Activated CD4-positive, CD25-positive, alpha-beta regulatory T cell (primary cell): Measurements from ENCODE around the gene OR2M2.

Source experiments
- DNase-seq, 4 experiments: peaks; one replicate each; lab custom pipeline; 2025; lab: John Stamatoyannopoulos, UW

OR2M2 gene, protein sequence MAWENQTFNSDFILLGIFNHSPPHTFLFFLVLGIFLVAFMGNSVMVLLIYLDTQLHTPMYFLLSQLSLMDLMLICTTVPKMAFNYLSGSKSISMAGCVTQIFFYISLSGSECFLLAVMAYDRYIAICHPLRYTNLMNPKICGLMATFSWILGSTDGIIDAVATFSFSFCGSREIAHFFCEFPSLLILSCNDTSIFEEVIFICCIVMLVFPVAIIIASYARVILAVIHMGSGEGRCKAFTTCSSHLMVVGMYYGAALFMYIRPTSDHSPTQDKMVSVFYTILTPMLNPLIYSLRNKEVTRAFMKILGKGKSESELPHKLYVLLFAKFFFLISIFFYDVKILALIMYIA

DNA sequence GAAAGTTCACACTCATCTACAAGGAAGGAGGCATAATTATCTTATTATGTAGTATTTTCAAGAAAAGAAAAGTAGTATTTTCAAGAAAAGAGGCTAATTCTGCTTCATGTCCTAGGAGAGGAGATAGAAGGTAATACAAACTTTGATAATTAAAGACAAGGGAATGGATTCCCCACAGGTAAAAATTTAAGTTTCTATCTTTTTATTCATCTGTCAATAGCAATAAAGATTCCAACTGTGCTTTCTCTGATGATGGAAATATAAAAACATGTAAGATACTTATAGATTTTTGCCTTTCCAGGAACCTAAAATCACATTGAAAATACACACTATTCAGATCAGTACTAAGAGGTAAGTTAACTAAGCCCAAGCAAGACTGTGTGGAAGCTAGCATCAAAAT, at the start of gene OR2M2:
Gene OR2M2 (plus strand): TSS at position 301 of the 400 bp plus-strand sequence. CDS start 5,165 bp downstream, outside the sequence.
- DNase-seq: no peak

DNA sequence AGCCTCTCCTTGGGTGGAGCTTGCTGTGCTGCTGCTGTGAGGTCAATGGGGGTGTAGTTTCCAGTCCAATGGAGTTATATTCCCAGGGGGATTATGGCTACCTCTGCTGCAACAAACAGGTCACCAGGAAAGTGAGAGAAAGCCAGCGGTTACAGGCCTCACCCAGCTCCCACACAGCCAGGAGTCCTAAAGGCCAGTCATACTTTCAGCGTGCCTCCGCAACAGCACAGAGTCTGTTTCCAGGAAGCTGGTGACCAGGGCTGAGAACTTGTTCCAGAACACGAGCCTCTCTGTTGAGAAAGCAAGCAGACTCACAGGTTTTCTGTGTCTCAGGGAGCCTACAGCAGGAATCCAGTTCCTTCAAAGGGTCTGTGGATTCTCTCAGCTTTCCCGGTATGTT, 47.0 kb upstream of the OR2M2 start:
- DNase-seq: no peak

DNA sequence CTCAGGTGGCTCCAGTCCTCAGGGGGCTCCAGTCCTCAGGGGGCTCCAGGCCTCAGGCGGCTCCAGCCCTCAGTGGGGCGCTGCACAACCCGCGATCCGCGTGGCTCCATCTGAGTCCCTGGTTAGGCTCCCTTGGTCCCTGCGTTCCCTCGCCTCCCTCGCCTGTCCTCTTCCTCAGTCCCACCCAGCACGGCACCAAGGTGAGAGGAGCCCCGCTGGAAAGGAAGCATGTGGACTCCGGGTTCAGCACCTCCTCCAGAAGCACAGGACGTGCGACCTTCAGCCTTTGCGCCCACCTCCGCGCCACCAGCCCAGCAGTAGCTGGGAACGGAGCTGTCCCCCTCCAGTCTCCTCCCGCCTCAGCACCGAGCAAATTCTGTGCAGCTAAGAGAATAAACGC, 37.8 kb upstream of the OR2M2 start:
- no peak for DNase-seq

DNA sequence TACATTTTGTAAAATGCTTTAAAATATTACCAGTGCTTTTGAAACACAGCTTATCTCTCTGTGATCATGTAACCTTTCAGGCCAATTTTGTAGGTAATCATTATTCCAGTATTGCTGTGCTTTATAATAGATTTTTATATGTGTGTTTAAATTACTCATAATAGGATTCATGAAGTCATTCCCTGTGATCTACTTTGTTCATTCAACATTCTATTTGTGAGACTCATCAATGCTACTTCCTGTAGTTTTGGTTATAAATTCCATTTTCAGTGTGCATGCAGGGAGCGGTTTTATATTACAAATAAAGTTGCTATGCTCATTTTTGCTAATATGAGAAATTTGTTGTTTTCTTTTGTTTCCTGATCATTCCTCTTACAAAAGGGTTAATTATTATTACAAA, 33.8 kb upstream of the OR2M2 start:
- DNase-seq: no peak

DNA sequence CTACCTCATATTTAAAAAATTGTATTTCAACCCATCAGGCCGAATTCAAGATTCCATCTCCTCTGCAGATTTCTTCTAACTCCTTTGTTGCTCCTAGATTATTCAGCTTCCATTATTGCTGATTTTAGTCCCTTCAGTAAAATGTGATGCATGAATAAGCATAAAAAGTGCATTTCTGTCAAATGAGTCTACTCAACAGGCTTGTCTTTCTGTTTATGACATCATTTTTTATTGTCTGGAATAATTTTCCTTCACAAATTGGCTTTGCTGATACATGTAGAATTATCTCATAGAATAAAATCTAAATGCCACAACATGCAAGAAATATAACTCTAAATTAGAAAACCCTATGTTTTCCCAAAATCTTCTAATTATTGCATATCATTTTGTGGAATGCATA, 31.3 kb upstream of the OR2M2 start:
- no peak for DNase-seq

DNA sequence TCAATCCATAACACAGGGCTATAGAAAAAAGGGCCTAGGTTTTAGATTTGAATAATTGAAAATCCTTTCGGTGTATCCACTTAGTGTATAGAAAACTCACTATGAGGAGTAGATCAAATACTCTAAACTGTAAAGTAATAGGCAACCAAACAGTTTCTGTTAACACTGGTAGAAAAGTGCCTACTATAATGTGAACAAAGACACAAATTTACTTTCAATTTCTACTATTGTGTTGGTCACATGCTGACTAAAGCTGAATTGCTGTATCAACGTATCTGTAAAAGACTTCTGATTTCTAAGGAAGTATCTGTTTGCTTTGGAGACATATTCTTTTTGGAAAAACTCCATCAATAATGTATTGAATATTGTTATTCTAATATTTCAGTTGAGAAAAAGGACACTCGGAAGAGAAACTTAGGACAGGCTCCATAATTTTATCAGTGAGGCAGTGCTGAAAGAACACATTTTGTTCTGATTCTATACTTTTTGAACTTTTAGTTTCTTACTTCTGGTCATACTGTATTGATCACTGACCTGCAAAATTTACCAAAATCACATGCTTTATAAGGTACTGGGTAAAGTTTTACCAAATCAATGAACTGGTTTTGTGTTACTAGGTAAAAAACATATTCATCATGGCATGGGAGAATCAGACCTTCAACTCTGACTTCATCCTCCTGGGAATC, 30.0 kb upstream of the OR2M2 start, which contains the start of gene OR2M5:
Gene OR2M5 (plus strand): TSS at position 636 of the 686 bp plus-strand sequence. CDS start 0 bp downstream, at position 636.
- DNase-seq: no peak

DNA sequence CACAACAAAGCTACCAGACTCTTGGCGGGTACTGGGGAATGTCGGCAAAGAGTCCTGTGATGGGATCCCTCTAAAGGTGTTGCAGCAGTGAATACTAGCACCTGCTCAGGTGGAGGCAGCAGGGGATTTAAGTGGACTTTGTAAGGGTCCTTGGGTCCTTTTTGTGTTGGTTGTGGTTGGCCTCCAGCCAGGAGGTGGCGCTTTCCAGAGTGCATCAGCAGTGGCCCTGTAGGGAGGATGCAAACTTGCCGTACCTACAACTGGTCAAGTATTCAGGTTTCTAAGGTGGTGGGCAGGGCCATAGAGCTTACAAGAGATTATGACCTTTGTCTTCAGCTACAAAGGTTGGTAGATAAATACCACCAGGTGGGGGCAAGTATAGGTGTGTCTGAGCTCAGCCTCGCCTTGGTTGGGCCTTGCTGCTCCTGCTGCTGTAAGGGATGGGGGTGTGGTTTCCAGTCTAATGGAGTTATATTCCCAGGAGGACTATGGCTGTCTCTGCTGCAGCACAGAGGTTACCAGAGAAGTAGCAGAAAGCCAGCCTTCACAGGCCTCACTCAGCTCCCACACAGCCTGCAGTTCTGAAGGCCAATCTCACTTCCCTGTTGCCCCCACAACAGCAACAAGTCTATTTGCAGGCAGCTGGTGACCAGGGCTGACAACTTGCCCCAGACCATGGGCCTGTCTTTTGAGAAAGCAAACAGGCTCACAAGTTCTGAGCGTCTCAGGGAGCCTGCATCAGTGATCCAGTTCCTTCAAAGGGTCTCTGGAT, 22.4 kb upstream of the OR2M2 start:
- no peak for DNase-seq

DNA sequence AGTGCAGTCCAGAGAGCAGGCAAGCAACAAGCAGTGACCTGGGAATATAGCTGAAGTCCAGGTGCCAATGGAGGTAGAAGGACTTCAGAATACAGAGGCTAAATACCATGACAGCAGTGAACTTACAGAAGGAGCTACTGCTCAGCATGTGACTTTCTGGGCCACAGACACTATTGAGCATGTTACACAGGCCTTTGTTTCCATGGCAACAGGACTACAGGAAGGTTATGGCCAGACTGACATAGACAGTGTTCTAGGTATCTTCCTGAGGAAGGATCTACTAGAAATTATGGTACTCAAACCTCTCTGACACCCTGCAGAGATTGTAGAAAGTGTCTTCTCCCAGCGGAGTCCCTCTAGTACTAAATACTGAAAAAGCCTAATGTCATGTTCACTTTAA, 18.7 kb upstream of the OR2M2 start:
- no peak for DNase-seq

DNA sequence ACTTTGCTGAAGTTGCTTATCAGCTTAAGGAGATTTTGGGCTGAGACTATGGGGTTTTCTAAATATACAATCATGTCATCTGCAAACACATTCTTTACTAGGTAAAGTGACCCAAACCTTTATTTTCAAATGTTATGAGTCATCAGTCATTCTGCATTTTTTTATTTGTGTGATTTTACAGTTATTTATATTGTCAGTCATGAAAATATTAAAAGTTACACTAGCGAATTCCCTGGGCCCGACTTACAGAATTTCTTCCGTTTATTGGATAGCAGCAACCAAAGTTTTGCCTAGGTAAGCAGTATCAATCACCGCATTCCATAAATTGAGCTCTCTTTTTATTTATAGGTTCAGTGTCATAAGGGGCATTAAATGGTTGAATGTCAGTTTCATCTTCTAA, 15.9 kb upstream of the OR2M2 start:
- DNase-seq: no peak

DNA sequence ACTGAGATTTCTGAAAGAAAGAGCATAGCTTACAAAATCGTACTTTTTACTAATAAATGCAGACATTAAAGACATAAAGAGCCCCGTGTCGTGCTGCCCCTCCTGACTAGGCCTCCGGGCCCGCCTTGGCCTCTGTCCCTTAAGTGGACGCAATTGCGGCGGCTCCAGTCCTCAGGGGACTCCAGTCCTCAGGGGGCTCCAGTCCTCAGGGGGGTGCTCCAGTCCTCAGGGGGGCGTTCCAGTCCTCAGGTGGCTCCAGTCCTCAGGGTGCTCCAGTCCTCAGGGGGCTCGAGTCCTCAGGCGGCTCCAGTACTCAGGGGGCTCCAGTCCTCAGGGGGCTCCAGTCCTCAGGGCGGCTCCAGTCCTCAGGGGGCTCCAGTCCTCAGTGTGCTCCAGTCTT, 10.6 kb upstream of the OR2M2 start:
- DNase-seq: no peak

DNA sequence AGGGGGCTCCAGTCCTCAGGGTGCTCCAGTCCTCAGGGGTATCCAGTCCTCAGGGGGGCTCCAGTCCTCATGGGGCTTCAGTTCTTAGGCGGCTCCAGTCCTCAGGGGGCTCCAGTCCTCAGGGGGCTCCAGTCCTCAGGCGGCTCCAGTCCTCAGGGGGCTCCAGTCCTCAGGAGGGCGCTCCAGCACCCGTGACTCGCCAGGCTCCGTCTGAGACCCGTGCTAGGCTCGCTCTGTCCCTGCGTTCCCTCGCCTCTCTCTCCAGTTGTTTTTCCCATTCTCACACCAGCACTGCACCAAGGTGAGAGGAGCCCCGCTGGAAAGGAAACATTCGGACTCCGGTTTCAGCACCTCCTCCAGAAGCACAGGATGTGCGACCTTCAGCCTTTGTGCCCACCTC, 9.4 kb upstream of the OR2M2 start:
- no peak for DNase-seq

DNA sequence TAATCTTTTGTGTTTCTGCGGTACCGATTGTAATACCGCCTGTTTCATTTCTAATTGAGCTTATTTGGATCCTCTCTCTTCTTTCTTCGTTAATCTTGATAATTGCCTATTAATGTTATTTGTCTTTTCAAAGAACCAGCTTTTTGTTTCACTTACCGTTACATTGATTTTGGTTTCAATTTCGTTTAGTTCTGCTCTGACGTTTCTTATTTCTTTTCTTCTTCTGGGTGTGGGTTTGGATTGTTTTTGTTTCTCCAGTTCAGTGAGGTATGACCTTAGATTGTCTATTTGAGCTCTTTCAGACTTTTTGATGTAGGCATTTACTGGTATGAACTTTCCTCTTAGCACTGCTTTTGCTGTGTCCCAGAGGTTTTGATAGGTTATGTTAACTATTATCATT, 9.4 kb downstream of the OR2M2 start:
- no peak for DNase-seq

DNA sequence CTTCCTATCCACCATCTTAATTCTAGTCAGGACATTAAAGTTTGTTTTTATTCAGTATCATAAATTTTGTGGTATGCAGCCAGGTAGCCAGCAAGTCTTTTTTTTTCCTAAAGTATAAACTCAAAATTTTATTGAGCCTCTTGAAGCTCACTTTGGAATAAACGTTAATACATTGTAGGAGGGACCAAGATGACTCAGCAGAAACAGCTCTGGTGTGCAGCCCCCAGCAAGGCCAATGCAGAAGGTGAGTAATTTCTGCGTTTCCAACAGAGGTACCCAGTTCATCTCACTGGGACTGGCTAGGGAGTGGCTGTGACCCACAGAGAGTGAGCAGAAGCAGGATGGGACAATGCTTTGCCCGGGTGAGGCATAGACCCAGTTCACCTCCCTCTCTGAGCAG, 12.7 kb downstream of the OR2M2 start:
- no peak for DNase-seq

DNA sequence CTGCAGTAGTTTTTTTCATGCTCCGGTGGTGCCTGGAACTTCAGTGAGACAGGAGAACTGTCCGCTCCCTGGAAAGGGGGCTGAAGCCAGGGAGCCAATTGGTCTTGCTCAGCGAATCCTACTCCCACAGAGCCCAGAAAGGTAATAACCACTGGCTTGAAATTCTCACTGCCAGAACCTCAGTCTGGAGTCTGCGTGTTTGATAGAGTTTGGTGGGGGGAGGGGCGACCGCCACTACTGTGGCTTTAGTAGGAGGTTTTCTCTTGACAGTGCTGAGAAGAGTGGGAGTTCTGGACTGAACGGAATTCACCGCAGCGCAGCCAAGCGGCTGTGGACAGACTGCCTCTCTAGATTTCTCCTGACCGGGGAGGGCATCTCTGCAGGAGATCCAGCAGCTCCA, 14.4 kb downstream of the OR2M2 start:
- DNase-seq: no peak

DNA sequence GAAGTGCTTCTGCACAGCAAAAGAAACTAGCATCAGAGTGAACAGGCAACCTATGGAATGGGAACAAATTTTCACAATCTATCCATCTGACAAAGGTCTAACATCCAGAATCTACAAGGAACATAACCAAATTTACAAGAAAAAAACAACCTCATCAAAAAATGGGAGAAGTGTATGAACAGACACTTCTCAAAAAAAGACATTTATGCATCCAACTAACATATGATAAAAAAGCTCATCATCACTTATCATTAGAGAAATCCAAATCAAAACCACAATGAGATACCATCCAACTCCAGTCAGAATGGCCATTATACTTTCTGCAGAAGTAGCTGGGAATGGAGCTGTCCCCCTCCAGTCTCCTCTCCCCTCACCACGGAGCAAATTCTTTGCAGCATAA, 19.5 kb downstream of the OR2M2 start:
- DNase-seq: no peak

DNA sequence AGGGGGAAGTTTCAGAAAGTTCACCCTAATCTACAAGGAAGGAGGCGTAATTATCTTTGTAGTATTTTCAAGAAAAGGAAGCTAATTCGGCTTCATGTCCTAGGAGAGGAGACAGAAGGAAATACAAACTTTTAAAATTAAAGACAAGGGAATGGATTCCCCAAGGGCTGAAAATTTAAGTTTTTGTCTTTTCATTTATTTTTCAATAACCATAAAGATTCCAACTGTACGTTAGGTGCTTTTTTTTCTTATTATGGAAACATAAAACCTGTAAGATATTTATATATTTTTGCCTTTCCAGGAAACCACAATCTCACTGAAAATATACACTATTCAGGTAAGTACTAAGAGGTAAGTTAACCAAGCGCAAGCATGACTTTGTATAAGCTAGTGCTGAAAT, 22.3 kb downstream of the OR2M2 start, which contains the start of gene OR2M3:
Gene OR2M3 (plus strand): TSS at position 301 of the 400 bp plus-strand sequence. CDS start 5,803 bp downstream, outside the sequence.
- DNase-seq: no peak

DNA sequence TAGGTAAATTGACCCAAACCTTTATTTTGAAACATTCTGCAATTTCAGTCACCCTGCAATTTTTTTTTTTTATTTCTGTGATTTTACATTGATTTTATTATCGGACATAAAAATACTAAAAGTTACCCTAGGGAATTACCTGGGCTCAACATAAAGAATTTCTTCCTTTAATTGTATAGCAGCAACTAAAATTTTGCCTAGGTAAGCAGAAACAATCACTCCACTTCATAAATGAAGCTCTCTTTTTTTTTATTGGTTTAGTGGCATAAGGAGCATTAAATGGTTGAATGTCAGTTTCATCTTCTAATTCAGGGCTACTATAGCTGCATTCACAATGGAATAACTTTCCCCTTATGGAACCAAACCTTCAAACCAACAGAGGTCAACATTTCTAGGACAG, 41.3 kb downstream of the OR2M2 start:
- DNase-seq: no peak

DNA sequence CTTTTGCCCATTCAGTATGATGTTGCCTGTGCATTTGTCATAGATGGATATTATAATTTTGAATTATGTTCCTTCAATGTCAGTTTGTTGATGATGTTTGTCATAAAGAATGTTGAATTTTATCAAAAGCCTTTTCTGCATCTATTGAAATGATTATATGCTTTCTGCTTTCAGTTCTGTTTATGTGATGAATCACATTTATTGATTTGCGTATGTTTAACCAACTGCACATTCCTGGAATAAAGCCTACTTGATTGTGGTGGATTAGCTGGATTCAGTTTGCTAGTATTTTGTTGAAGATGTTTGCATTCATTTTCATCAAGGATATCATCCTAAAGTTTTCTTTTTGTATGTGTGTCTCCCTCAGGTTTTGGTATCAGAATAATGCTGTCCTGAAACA, 50.9 kb downstream of the OR2M2 start:
- DNase-seq: no peak

DNA sequence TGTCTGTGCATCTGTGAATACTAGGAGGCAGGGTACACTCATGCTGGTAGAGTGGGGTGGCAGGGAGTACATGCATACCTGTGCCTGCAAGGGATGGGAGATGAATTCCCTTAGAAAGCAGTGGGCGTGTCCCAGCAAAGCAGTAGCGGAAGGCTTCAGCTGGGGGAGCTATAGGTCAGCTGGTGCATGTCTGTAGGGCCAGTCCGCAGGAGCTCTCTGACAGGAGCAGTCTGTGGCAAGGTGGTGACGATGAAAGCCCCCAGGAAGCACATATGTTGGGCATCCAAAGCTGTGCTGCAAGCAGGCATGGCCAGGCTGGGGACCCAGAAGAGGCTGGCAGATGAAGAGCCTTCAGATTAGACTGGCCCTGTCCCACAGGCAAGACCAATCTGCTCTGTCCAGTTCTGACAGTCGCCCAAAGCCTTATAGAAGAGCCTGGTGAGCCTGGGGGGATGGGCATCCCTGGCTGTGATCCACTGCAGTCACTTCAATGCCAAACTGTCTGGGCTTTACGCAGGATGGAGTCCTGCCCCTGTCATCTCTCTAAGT, 54.8 kb downstream of the OR2M2 start:
- no peak for DNase-seq
